ENCODE measurements around the gene PAPOLA.

DNA sequence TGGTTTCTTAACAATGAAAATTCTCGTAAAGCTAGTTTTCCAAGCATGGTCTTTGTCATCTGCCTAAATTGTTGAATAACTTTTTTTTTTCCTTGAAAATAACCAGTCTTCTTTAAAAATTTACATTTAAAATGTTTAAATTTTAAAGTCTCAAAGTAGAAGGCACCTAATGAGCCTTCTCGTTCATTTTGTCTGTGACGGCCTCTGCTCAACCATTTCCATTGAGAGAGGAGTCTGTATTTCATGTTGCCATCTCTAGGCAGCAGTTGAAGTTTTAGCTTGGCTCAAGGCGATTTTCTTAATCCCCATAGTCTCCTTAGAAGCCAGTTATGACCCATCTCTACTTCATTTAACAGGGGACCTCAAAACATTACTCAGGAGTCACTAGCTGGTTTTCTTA, 69.1 kb downstream of the PAPOLA start:
- TF ChIP-seq, protein P1, sequence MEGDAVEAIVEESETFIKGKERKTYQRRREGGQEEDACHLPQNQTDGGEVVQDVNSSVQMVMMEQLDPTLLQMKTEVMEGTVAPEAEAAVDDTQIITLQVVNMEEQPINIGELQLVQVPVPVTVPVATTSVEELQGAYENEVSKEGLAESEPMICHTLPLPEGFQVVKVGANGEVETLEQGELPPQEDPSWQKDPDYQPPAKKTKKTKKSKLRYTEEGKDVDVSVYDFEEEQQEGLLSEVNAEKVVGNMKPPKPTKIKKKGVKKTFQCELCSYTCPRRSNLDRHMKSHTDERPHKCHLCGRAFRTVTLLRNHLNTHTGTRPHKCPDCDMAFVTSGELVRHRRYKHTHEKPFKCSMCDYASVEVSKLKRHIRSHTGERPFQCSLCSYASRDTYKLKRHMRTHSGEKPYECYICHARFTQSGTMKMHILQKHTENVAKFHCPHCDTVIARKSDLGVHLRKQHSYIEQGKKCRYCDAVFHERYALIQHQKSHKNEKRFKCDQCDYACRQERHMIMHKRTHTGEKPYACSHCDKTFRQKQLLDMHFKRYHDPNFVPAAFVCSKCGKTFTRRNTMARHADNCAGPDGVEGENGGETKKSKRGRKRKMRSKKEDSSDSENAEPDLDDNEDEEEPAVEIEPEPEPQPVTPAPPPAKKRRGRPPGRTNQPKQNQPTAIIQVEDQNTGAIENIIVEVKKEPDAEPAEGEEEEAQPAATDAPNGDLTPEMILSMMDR (conservative IDR thresholded peaks at IDR 0.05 in 1 of 2, IDR thresholded peaks at IDR 0.05 in 1 of 2; ENCODE audit: extremely low read depth in 1 of 2, insufficient read depth in 1 of 2, low read depth in 1 of 2, low read length in 2 of 2) = no peak
- TF ChIP-seq EZH2 (IDR thresholded peaks at IDR 0.05; ENCODE audit: borderline replicate concordance, low read length) = no peak

All from mammary epithelial cell (primary cell).